Measurements from ENCODE around the gene ZNF438.

DNA sequence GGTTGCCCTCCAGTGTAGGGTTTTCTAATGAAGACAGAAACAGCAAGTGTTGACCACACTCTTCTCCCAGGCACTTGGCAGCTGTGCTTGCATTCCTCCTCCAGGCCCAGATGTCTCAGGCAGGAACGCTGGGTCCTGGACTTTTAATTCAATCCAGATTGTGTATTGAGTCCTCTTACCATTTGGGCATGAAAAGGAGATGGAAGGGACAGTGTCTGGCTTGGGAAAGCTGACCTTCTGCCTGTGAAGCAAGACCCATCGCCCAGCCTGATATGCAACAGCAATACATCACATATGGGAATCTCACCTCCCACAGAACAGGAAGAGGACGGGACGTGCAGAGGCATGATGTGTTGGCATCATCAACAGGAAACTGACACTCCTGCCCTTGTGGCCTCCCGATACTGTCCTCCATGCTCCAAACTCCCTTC is 227.8 kb downstream of the ZNF438 start:
- TF ChIP-seq, protein P1, sequence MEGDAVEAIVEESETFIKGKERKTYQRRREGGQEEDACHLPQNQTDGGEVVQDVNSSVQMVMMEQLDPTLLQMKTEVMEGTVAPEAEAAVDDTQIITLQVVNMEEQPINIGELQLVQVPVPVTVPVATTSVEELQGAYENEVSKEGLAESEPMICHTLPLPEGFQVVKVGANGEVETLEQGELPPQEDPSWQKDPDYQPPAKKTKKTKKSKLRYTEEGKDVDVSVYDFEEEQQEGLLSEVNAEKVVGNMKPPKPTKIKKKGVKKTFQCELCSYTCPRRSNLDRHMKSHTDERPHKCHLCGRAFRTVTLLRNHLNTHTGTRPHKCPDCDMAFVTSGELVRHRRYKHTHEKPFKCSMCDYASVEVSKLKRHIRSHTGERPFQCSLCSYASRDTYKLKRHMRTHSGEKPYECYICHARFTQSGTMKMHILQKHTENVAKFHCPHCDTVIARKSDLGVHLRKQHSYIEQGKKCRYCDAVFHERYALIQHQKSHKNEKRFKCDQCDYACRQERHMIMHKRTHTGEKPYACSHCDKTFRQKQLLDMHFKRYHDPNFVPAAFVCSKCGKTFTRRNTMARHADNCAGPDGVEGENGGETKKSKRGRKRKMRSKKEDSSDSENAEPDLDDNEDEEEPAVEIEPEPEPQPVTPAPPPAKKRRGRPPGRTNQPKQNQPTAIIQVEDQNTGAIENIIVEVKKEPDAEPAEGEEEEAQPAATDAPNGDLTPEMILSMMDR (conservative IDR thresholded peaks at IDR 0.05; ENCODE audit: low read depth, low read length) = no peak
- TF ChIP-seq MXI1 (IDR thresholded peaks at IDR 0.05; ENCODE audit: borderline replicate concordance, low read depth, low read length) (no peak), FOS (IDR thresholded peaks at IDR 0.05; ENCODE audit: low read depth, low read length) (no peak), RAD21 (IDR thresholded peaks at IDR 0.05; ENCODE audit: low read length) (no peak), POLR2A (IDR thresholded peaks at IDR 0.05; ENCODE audit: low read depth, low read length) (no peak), SMC3 (IDR thresholded peaks at IDR 0.05; ENCODE audit: low read depth, low read length) (no peak), RFX5 (IDR thresholded peaks at IDR 0.05; ENCODE audit: low read depth, low read length) (no peak), NFE2L2 (IDR thresholded peaks at IDR 0.05; ENCODE audit: low read depth, low read length) (no peak), RCOR1 (IDR thresholded peaks at IDR 0.05; ENCODE audit: insufficient replicate concordance, low read length) (no peak), CHD1 (IDR thresholded peaks at IDR 0.05; ENCODE audit: low read depth, low read length) (no peak), BHLHE40 (IDR thresholded peaks at IDR 0.05; ENCODE audit: low read depth, low read length) (no peak), MAFK (IDR thresholded peaks at IDR 0.05; ENCODE audit: low read depth, low read length) (no peak), CEBPB (IDR thresholded peaks at IDR 0.05; ENCODE audit: low read depth, low read length) (no peak)
- TF ChIP-seq, protein P2, sequence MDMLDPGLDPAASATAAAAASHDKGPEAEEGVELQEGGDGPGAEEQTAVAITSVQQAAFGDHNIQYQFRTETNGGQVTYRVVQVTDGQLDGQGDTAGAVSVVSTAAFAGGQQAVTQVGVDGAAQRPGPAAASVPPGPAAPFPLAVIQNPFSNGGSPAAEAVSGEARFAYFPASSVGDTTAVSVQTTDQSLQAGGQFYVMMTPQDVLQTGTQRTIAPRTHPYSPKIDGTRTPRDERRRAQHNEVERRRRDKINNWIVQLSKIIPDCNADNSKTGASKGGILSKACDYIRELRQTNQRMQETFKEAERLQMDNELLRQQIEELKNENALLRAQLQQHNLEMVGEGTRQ (IDR thresholded peaks at IDR 0.05; ENCODE audit: low read depth, low read length) = no peak
